ENCODE data around the gene FERMT2. TPM values are rescaled to one million over a fixed set of nuclear protein-coding genes. Genes with fewer than 3 reads are reported as not detected.

FERMT2 gene
- total and polyA plus RNA-seq, 5 experiments from 2014 or later: 0.27 to 0.52 TPM; not detected in 3

DNA sequence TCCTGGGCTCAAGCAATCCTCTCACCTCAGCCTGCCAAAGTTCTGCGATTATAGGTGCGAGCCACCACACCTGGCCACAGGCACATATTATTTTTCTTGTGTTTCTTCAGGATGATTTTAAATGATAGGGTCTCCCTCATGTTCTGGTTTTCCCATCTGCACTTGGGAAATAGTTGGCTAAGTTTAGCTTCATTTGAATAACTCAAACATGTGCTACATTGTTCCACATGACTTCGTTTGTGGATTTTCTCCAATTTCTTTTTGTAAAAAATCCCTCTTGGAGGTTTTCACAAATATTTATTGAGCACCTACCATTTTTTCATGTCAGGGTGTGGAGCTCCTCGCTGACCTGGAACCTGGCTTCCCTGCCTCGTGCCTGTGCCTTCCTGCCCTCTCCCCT, 104.3 kb downstream of the FERMT2 start:
- ATAC-seq: no peak
- H3K4me3 Mint-ChIP-seq: no peak overlapping the region
- no peaks in the 10 kb centered on the region for H3K36me3 Mint-ChIP-seq
- POLR2A ChIA-PET: no interaction called here
- peaks cover 0 to 6% (median 0%) of the 10 kb centered on the region in 4 donors for H3K4me1 Mint-ChIP-seq
- H3K27me3 Mint-ChIP-seq: peaks cover 0 to 1% (median 0%) of the 10 kb centered on the region in 5 donors
- no peak for DNase-seq
- no peak overlapping the region for H3K27ac Mint-ChIP-seq
- no peaks in the 10 kb centered on the region for H3K9me3 Mint-ChIP-seq

GRCh38 chr14:52845081-52845480, 105.8 kb downstream of the FERMT2 start:
- ATAC-seq: no peak
- peak overlapping the region in 2 of 10 donors; percentile 24 to 40 for H3K27ac Mint-ChIP-seq
- peaks cover 0 to 6% (median 0%) of the 10 kb centered on the region in 4 donors for H3K4me1 Mint-ChIP-seq
- H3K36me3 Mint-ChIP-seq: no peaks in the 10 kb centered on the region
- no peak for DNase-seq
- peaks cover 0 to 1% (median 0%) of the 10 kb centered on the region in 5 donors for H3K27me3 Mint-ChIP-seq
- POLR2A ChIA-PET: no interaction called here
- no peaks in the 10 kb centered on the region for H3K9me3 Mint-ChIP-seq
- no peak overlapping the region for H3K4me3 Mint-ChIP-seq

- Mint-ChIP-seq H3K9me3 (no peaks in the 10 kb centered on the region), H3K4me1 (peaks cover 0 to 6% (median 0%) of the 10 kb centered on the region in 4 donors), H3K36me3 (no peaks in the 10 kb centered on the region), H3K4me3 (no peak overlapping the region), H3K27ac (no peak overlapping the region), H3K27me3 (peaks cover 0 to 1% (median 0%) of the 10 kb centered on the region in 5 donors)
- ATAC-seq (no peak), DNase-seq (no peak)
- POLR2A ChIA-PET: no interaction called here
Observed at GRCh38 chr14:52844262-52845060, 106.4 kb downstream of the FERMT2 start.

DNA sequence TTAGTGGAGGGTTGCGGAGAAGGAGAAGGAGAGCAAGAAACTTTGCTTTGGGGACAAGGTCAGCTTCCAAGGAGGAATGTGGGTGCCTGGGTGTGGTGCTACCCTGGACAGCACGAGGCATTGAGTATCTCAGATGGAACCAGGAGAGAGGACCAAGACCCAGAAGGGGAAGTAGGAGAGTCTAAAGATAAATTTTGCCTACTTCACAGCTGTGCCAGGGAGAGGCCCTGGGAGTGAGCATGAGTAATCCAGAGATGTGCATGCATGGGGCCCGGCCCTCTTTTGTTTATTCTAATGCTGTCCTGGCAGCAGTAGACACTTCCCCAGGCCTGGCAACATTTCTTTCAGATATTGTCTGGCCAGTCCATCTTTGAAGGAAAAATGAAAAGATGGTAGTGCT, 110.0 kb downstream of the FERMT2 start:
- Mint-ChIP-seq H3K9me3 (no peaks in the 10 kb centered on the region), H3K36me3 (no peaks in the 10 kb centered on the region), H3K4me1 (no peaks in the 10 kb centered on the region), H3K27me3 (no peaks in the 10 kb centered on the region), H3K4me3 (no peak overlapping the region), H3K27ac (no peak overlapping the region)
- DNase-seq: no peak
- no peak for ATAC-seq
- POLR2A ChIA-PET: no interaction called here

DNA sequence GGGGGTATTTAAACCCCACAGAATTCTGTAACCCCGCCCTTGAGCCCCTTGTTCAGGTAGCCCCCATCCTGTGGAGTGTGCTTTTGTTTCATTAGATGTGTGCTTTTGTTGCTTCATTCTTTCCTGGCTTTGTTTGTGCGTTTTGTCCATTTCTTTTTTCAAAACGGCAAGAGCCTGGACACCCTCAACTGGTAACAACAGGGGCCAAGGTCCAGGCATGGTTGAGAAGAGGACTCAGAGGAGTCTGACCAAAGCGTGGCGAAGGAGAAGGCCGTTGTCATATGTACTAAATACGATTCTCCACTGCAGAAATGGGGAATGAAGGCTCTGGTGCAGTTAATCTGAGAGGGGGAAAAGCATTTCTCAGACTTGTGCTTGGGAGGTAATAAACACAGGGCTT, 113.4 kb downstream of the FERMT2 start:
- Mint-ChIP-seq H3K4me3 (no peak overlapping the region), H3K4me1 (no peaks in the 10 kb centered on the region)
- no peak for ATAC-seq

DNA sequence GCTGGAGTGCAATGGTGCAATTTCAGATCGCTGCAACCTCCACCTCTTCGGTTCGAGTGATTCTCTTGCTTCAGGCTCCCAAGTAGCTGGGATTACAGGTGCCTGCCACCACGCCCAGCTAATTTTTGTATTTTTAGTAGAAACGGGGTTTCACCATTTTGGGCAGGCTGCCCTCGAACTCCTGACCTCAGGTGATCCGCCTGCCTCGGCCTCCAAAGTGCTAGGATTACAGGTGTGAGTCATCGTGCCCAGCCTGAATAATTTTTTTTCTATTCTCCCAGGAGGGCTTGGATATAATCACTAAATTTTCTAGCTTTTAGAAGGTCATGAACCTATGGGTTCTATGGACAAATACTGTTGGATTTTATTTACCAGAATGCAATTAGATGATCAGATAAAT, 114.8 kb downstream of the FERMT2 start:
- H3K4me1 Mint-ChIP-seq: no peaks in the 10 kb centered on the region
- H3K27ac Mint-ChIP-seq: no peak overlapping the region
- DNase-seq: no peak
- POLR2A ChIA-PET: no interaction called here
- ATAC-seq: no peak
- no peaks in the 10 kb centered on the region for H3K36me3 Mint-ChIP-seq
- no peaks in the 10 kb centered on the region for H3K9me3 Mint-ChIP-seq
- H3K4me3 Mint-ChIP-seq: no peak overlapping the region
- peaks cover 0 to 3% (median 0%) of the 10 kb centered on the region in 5 donors for H3K27me3 Mint-ChIP-seq

More for the DNA sequence above, 113.4 kb downstream of the FERMT2 start:
- POLR2A ChIA-PET: no interaction called here
- no peak for DNase-seq
- H3K27me3 Mint-ChIP-seq: peaks cover 0 to 3% (median 0%) of the 10 kb centered on the region in 5 donors
- H3K27ac Mint-ChIP-seq: peak overlapping the region in 1 of 10 donors; percentile 46
- H3K9me3 Mint-ChIP-seq: no peaks in the 10 kb centered on the region
- no peaks in the 10 kb centered on the region for H3K36me3 Mint-ChIP-seq

GRCh38 chr14:52835122-52835903, 115.5 kb downstream of the FERMT2 start:
- DNase-seq: no peak
- no peak overlapping the region for H3K27ac Mint-ChIP-seq
- H3K4me3 Mint-ChIP-seq: no peak overlapping the region
- ATAC-seq: no peak
- no peaks in the 10 kb centered on the region for H3K4me1 Mint-ChIP-seq
- H3K9me3 Mint-ChIP-seq: no peaks in the 10 kb centered on the region
- H3K36me3 Mint-ChIP-seq: no peaks in the 10 kb centered on the region
- POLR2A ChIA-PET: no interaction called here
- peaks cover 0 to 3% (median 0%) of the 10 kb centered on the region in 5 donors for H3K27me3 Mint-ChIP-seq

DNA sequence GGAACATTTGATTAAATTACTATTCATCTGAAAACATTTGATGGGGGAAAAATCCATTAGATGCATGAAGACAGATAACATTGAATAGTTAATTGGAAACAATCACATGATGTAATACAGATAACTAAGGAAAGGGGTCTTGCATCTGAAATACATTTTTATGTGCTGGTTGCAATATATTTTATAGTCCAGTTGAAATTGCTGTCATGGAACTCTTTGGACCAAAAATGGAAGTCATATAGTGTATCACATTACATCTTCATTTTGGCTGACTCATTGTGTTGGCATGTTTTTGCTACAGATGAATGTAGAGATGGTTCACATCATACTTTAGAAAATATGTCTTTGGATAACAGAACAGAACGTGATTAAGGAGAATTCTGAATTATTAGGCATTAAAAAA, 116.4 kb downstream of the FERMT2 start:
- no peaks in the 10 kb centered on the region for H3K9me3 Mint-ChIP-seq
- peaks cover 0 to 3% (median 0%) of the 10 kb centered on the region in 4 donors for H3K4me1 Mint-ChIP-seq
- H3K36me3 Mint-ChIP-seq: no peaks in the 10 kb centered on the region
- POLR2A ChIA-PET: interaction anchor here (0.6 kb wide), 1 partner anchor 187 kb away, joined by 5 read pairs; no protein-coding TSS in a partner anchor
- peaks cover 0 to 3% (median 2%) of the 10 kb centered on the region in 5 donors for H3K27me3 Mint-ChIP-seq
- no peak overlapping the region for H3K27ac Mint-ChIP-seq
- no peak overlapping the region for H3K4me3 Mint-ChIP-seq
- DNase-seq (no peak), ATAC-seq (no peak)

DNA sequence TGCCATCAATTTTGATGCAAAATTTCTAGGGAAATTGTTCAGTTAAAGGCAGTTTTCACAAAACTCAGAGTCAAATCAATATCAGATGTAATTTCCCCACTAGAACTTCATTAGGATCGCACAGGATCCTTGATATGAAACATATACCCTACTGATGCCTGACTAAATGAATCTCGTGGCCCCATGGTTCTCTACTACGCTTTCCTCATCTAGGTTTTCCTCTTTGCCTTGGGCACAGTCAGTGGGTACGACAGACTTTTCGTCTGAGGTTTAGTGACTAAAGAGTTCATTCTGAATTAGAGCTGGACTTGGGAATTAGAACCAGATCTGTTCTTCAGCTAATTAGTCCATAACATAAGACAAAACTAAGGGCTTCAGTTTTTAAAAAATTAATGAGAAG, 117.0 kb downstream of the FERMT2 start:
- DNase-seq (no peak), ATAC-seq (no peak)
- H3K9me3 Mint-ChIP-seq: no peaks in the 10 kb centered on the region
- POLR2A ChIA-PET: interaction anchor here (0.6 kb wide), 1 partner anchor 187 kb away, joined by 5 read pairs; no protein-coding TSS in a partner anchor
- H3K4me1 Mint-ChIP-seq: peaks cover 0 to 3% (median 0%) of the 10 kb centered on the region in 4 donors
- no peak overlapping the region for H3K4me3 Mint-ChIP-seq
- no peaks in the 10 kb centered on the region for H3K36me3 Mint-ChIP-seq
- peaks cover 0 to 5% (median 2%) of the 10 kb centered on the region in 5 donors for H3K27me3 Mint-ChIP-seq
- H3K27ac Mint-ChIP-seq: no peak overlapping the region

GRCh38 chr14:52829527-52830185, 121.2 kb downstream of the FERMT2 start:
- H3K27ac Mint-ChIP-seq: no peak overlapping the region
- H3K27me3 Mint-ChIP-seq: peaks cover 0 to 5% (median 2%) of the 10 kb centered on the region in 5 donors
- peaks cover 0 to 3% (median 0%) of the 10 kb centered on the region in 4 donors for H3K4me1 Mint-ChIP-seq
- H3K4me3 Mint-ChIP-seq: no peak overlapping the region
- ATAC-seq (no peak), DNase-seq (no peak)
- no peaks in the 10 kb centered on the region for H3K9me3 Mint-ChIP-seq
- POLR2A ChIA-PET: no interaction called here
- no peaks in the 10 kb centered on the region for H3K36me3 Mint-ChIP-seq

DNA sequence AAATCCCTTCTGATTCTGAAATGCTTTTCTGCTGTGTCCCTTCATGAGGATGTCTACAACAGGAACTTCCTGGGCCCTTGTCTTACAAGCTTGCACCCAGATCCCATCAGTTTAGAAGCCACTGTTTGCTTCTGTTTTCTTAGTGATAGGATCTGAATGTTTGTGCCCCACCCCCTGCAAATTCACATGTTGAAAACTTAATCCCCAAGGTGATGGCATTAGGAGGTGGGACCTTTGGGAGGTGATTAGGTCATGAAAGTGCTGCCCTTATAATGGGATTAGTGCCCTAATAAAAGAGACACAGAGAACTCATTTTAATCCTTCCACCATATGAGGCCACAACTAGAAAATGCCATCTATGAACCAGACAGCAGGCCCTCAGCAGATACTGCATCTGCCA, 123.4 kb downstream of the FERMT2 start:
- Mint-ChIP-seq H3K27me3 (peaks cover 0 to 5% (median 2%) of the 10 kb centered on the region in 5 donors), H3K9me3 (no peaks in the 10 kb centered on the region), H3K36me3 (no peaks in the 10 kb centered on the region), H3K4me3 (no peak overlapping the region), H3K27ac (peak overlapping the region in 2 of 10 donors; percentile 24 to 74), H3K4me1 (peaks cover 0 to 3% (median 0%) of the 10 kb centered on the region in 4 donors)
- no peak for ATAC-seq
- no peak for DNase-seq
- POLR2A ChIA-PET: no interaction called here

DNA sequence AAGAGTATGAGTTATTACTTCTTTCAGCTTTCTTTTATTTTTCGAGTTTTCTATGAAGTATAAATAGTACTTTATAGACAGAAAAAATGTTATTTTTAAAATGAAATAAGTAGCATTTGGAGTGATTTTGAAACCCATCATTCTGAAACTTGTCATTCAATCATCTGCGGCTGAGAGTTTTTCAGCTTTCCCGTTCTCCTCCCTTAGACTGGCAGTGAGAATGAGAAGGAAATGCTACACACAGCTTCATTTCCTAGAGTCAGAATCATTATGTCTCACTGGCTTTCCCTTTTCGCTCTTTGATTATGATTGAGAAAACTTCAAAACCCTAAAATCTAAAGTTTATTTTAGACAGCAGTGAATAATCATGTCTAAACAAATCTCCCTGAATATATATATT, 125.8 kb downstream of the FERMT2 start:
- ATAC-seq: no peak
- H3K27ac Mint-ChIP-seq: no peak overlapping the region
- POLR2A ChIA-PET: interaction anchor here (0.7 kb wide), 1 partner anchor 196 kb away, joined by 3 read pairs; no protein-coding TSS in a partner anchor

More for the DNA sequence above, 125.8 kb downstream of the FERMT2 start:
- H3K36me3 Mint-ChIP-seq: no peaks in the 10 kb centered on the region
- no peak for DNase-seq
- H3K4me3 Mint-ChIP-seq: no peak overlapping the region
- H3K4me1 Mint-ChIP-seq: peaks cover 0 to 3% (median 0%) of the 10 kb centered on the region in 4 donors
- H3K9me3 Mint-ChIP-seq: no peaks in the 10 kb centered on the region
- H3K27me3 Mint-ChIP-seq: peaks cover 0 to 5% (median 3%) of the 10 kb centered on the region in 5 donors

Data from naive thymus-derived CD8-positive, alpha-beta T cell (primary cell).